Measurements from ENCODE around the gene DGLUCY.

DNA sequence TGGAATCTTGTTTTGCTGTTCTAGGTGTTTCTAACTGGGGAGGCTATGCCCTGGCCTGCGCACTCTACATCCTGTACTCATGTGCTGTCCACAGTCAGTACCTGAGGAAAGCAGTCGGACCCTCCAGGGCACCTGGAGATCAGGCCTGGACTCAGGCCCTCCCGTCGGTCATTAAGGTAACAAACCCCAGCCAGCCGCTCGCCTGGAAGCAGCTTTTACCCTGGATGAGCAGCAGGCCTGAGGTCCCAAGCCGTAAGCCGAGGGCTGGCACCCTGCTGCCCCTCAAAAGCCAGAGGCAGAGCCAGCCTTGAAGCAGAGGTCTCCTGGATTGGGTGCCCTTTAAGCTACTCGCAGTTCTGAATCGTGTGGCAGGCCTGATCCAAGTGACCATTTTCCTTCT is 101.5 kb downstream of the DGLUCY start:
- TF ChIP-seq YY1 (IDR thresholded peaks at IDR 0.05; ENCODE audit: insufficient read depth, insufficient read length) (no peak), SUZ12 (IDR thresholded peaks at IDR 0.05; ENCODE audit: extremely low read depth, insufficient read depth, insufficient read length) (no peak), ZNF274 (IDR thresholded peaks at IDR 0.05; ENCODE audit: low read depth, low read length) (no peak)

Data from NT2/D1 (cell line).